ENCODE results near the gene KIN.

DNA sequence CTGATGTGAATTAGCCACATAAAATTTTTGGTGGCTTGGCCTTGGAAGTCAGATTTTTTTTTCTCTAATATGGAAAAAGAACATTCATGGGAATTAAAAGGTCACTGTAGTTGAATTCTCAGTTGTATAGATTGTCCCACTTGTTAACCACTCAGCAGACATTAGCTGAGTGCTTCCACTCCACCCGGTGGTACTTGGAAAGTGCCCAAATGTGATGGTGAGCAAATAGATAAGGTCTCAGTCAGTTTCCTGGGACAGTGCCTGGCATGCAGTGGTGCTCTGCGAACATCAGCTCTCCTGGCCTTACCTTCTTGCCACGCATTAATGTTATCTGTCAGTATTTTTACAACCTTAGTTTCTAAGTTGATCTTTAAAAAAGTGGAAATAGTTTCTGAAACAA lies 1.6 kb upstream of the KIN start:
- TF ChIP-seq POLR2A (IDR thresholded peaks at IDR 0.05), result no peak
- TF ChIP-seq, protein P1, sequence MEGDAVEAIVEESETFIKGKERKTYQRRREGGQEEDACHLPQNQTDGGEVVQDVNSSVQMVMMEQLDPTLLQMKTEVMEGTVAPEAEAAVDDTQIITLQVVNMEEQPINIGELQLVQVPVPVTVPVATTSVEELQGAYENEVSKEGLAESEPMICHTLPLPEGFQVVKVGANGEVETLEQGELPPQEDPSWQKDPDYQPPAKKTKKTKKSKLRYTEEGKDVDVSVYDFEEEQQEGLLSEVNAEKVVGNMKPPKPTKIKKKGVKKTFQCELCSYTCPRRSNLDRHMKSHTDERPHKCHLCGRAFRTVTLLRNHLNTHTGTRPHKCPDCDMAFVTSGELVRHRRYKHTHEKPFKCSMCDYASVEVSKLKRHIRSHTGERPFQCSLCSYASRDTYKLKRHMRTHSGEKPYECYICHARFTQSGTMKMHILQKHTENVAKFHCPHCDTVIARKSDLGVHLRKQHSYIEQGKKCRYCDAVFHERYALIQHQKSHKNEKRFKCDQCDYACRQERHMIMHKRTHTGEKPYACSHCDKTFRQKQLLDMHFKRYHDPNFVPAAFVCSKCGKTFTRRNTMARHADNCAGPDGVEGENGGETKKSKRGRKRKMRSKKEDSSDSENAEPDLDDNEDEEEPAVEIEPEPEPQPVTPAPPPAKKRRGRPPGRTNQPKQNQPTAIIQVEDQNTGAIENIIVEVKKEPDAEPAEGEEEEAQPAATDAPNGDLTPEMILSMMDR (IDR thresholded peaks at IDR 0.05), result no peak
- no peak for TF ChIP-seq EP300 (IDR thresholded peaks at IDR 0.05)
- TF ChIP-seq POLR2AphosphoS5 (IDR thresholded peaks at IDR 0.05), result no peak
